HL-60/S4 treated with retinoic acid at 250 ng/mL for 4 days and 3 days (cell line): ENCODE data around the gene GNPDA1.
"Not testable (repeated sequence)": the region's sequence is repeated elsewhere in the genome, so short reads cannot be mapped to it uniquely, and the experiment has no call there.

Source experiments
- in situ Hi-C: fragments of 300-500 bp; cut with MboI; formaldehyde crosslinking; loops from 2 replicates; pipeline ENCODE4 v1.7.0; 2022; ENCODE audit warnings: low sequenced_read_pairs

GNPDA1 gene

DNA sequence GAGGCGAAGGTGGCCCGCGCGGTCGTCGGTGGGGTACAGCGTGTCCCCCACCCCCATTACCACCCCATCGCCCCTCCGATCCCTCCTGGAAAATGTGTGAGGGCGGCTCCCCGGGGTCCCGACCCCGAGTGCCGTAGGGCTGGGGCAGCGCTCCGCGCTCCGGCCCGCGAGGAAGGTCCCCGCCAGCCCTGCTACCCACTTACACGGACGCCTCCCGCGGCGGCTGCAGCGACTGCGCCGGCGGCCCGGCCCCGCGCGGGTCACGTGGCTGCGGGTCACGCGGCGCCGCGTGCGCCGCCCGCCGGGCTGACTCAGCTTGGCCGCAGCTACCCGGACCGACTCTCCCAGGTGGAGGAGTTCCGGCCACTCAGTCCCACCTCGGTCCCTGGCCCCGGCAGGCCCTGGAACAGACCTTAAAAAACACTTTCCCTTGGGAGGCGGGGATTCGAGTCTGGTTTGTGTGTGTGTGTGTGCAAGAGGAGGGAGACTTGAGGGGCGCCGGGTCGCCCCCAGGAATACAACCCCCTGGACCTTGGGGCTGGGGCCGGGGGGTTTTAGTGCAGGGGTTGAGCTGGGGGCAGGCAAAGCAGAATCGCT, at the start of gene GNPDA1:
Gene GNPDA1 (minus strand): TSS at position 236 of the 597 bp plus-strand sequence. CDS start 992 bp downstream, outside the sequence.
- in situ Hi-C loops, result no loop called here

DNA sequence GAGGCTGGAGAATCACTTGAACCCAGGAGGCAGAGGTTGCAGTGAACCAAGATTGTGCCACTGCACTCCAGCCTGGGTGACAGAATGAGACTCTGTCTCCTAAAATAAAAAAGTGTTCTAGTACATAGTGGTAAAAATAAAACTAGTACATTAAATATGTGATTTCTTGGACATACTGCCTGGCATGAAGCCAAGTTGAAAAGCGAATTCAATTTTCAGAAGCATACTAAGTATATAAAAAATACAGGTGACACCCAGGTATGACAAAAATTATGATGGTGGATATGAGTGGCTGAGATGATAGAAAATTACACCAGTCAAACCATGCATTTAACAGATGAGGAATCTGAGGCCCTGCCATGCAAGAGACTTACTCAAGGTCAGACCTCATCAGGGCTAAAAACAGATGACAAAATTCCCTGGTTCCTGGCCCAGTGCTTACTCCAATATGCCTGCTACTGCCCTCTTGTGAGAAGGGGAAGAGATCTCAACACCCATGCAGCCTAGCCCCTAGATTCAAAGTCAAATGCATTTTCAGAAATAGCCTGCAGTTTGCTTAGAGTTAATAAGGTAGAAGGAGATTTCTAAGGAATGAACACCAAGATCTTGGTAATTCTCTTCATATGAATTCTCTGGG, 46.6 kb upstream of the GNPDA1 start:
- in situ Hi-C loops, result no loop called here

DNA sequence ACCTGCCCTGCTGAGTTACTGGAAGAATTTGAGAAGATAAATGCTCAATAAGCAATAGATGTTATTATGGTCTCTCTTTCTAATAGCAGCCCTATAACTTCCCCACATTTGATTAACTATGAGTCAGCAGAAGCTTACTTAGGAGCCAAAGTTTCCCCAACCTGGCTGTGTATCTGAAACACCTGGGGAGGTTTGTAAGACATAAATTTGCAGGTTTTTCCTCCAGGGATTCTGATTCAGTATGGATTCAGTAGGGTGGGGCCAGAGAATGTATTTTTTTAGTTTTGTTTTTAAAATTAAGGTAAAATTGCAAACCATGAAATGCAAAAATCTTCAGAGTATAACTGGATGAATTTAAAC, 44.9 kb upstream of the GNPDA1 start:
- in situ Hi-C loops, result no loop called here

- in situ Hi-C loops, result no loop called here
Measured at GRCh38 chr5:142056816-142057696, 44.2 kb upstream of the GNPDA1 start.

- in situ Hi-C loops, result no loop called here
Measured at GRCh38 chr5:142055301-142055700, 42.5 kb upstream of the GNPDA1 start.

- in situ Hi-C loops, result no loop called here
Measured at GRCh38 chr5:142053426-142054151, 40.8 kb upstream of the GNPDA1 start.

- in situ Hi-C loops, result not testable (repeated sequence)
Measured at GRCh38 chr5:142052026-142052425, 39.2 kb upstream of the GNPDA1 start.

DNA sequence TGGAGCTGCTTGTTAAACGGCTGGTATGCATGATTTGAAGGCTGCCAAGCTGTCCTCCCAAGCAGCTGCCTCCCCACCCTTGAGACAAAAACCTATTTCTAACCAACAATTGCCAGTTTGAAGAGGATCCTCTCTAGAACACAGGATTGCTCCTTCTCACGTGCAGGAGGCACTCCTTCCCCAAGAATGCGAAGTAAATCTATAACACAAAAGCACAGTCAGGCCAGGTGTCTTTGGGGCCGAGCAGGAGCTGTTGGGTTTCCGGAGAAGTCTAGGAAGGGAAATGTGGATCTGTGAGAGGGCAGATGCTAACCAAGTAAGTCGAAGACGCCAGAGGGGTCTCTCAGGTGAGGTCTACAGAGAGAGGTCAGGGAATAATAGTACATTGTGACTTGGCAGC, 35.4 kb upstream of the GNPDA1 start:
- in situ Hi-C loops, result no loop called here

- in situ Hi-C loops, result no loop called here
Measured at GRCh38 chr5:142046191-142046590, 33.4 kb upstream of the GNPDA1 start.

- in situ Hi-C loops, result not testable (repeated sequence)
Measured at GRCh38 chr5:142040881-142041280, 28.1 kb upstream of the GNPDA1 start.

DNA sequence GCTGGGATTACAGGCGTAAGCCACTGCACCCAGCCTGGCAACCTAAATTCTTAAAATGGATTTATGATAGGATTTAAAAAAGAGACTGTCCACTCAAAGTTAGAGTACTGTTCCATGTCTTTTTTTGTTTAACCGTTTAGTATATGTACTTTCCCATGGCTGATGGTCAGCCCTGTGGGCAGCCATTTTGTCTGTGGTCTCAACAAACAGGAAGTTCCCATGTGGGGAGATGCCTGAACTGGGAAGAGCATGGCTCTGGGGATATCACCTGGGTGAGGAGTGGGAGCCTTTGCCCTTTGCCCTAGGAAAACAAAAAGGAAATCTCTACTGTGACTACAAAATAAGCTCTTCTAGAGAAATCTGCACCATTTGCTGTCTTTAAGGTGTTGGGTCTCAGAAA, 27.5 kb upstream of the GNPDA1 start:
- in situ Hi-C loops, result no loop called here

DNA sequence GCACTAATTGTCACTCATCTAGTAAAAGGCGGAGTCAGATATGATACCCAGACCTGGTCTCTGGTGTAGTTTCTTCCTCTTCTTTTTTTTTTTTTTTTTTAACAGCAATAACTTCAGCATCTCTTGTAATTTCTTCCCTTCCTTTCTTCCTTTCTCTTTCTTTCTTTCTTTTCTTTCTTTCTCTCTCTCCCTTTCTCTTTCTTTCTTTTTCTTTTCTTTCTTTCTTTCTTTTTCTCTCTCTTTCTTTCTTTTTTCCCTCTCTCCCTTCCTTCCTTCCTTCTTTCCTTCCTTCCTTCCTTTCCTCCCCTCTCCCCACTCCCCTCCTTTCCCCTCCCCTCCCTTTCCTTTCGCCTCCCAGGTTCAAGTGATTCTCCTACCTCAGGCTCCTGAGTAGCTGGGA, 25.9 kb upstream of the GNPDA1 start:
- in situ Hi-C loops, result no loop called here

DNA sequence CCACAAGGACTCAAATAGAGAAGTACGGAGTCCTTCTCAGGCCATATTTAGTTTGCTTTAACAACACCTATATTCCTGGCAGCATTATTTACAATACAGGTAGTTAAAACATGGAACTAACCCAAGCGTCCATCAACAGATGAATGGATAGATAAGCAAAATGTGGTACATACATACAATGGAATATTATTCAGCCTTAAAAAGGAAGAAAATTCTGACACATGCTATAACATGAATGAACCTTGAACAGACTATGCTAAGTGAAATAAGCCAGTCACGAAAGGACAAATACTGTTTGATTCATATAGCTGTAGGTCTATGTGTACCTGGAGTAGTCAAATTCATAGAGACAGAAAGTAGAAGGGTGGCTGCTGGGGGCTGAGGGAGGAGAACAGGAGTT, 24.8 kb upstream of the GNPDA1 start:
- in situ Hi-C loops, result not testable (repeated sequence)

GRCh38 chr5:142036918-142037317, 24.1 kb upstream of the GNPDA1 start:
- in situ Hi-C loops, result no loop called here

GRCh38 chr5:142034994-142035393, 22.2 kb upstream of the GNPDA1 start:
- in situ Hi-C loops, result no loop called here

- in situ Hi-C loops, result not testable (repeated sequence)
Measured at GRCh38 chr5:142033632-142034567, 21.1 kb upstream of the GNPDA1 start.

- in situ Hi-C loops, result no loop called here
Measured at GRCh38 chr5:142032747-142033631, 20.2 kb upstream of the GNPDA1 start.

- in situ Hi-C loops, result no loop called here
Measured at GRCh38 chr5:142032150-142032549, 19.3 kb upstream of the GNPDA1 start.

DNA sequence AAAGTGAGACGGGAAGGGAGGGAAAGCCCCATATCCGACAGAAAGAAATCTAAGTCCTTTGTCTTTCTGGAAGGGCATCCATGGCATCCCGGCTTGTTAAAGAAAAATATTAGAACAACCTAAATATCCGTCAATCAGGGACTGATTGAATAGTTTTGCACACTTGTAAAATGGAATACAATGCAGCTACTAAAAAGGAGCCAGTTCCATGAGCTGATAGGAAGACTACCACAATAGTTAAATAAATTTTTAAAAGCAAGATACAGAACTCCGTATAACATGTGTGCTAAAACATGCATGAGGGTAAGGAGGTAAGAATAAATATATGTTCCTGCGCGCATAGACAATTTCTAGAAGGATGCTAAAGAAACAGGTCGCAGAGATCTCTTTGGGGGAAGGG, 12.8 kb upstream of the GNPDA1 start:
- in situ Hi-C loops, result no loop called here
